GM23338 (cell line): ENCODE data around the gene CACNA1C. TPM values are rescaled to one million over a fixed set of nuclear protein-coding genes. Genes with fewer than 3 reads are reported as not detected.
A peak's percentile ranks its signal among the peaks of the same experiment; 100 is the strongest.

ENCODE experiments used
- ATAC-seq: fragments of 200-7000 bp; cut with Tn5 transposase; 3 replicates; pipeline ENCODE4 v1.9.1; 2020
- DNase-seq: peaks from one replicate; pipeline ENCODE4 v3.0.0-alpha.2; 2015; ENCODE audit warnings: low spot score
- H2AFZ ChIP-seq: fragments of 200-600 bp; sonication (generic); 2 replicates; pipeline ENCODE4 v1.8.0; 2016; ENCODE audit warnings: antibody characterized with exemption, mild to moderate bottlenecking, moderate library complexity
- H3F3A ChIP-seq: fragments of 200-600 bp; sonication (generic); replicated peaks from 2 replicates; pipeline ENCODE4 v1.8.0; 2017; ENCODE audit warnings: antibody characterized with exemption, mixed run types, low read depth
- H3K27ac ChIP-seq: fragments of 200-600 bp; sonication (generic); 2 replicates; pipeline ENCODE4 v1.6.1; 2016; ENCODE audit warnings: low read depth
- H3K27me3 ChIP-seq: fragments of 200-600 bp; sonication (generic); 2 replicates; pipeline ENCODE4 v1.8.0; 2016; ENCODE audit warnings: mild to moderate bottlenecking, mixed run types, moderate library complexity; ENCODE audit not compliant: insufficient read depth
- H3K36me3 ChIP-seq: fragments of 200-600 bp; sonication (generic); 2 replicates; pipeline ENCODE4 v1.8.0; 2016; ENCODE audit warnings: mild to moderate bottlenecking; ENCODE audit not compliant: insufficient read depth
- H3K4me1 ChIP-seq: fragments of 200-600 bp; sonication (generic); 2 replicates; pipeline ENCODE4 v1.8.0; 2016; ENCODE audit warnings: mild to moderate bottlenecking, moderate library complexity; ENCODE audit not compliant: insufficient read depth
- H3K4me2 ChIP-seq: fragments of 200-600 bp; sonication (generic); 2 replicates; pipeline ENCODE4 v1.7.1; 2017; ENCODE audit warnings: mixed run types
- H3K4me3 ChIP-seq: fragments of 200-600 bp; sonication (generic); 2 replicates; pipeline ENCODE4 v1.6.1; 2016; ENCODE audit warnings: mixed run types
- H3K79me2 ChIP-seq: fragments of 200-600 bp; sonication (generic); replicated peaks from 2 replicates; pipeline ENCODE4 v1.8.0; 2017; ENCODE audit warnings: mild to moderate bottlenecking; ENCODE audit not compliant: insufficient read depth
- H3K9me2 ChIP-seq: fragments of 200-600 bp; sonication (generic); 2 replicates; pipeline ENCODE4 v1.8.0; 2017; ENCODE audit not compliant: insufficient read depth
- H4K20me1 ChIP-seq: fragments of 200-600 bp; sonication (generic); replicated peaks from 2 replicates; pipeline ENCODE4 v1.8.0; 2017; ENCODE audit warnings: mild to moderate bottlenecking; ENCODE audit not compliant: insufficient read depth
- H3K27ac Mint-ChIP-seq: 2 replicates; pipeline ENCODE4 v1.8.0; 2020; ENCODE audit warnings: inconsistent platforms, mild to moderate bottlenecking, moderate library complexity, mixed read lengths
- H3K27me3 Mint-ChIP-seq: 3 replicates; pipeline ENCODE4 v1.8.0; 2022; ENCODE audit warnings: low read depth, mild to moderate bottlenecking, moderate library complexity, mixed read lengths, inconsistent platforms; ENCODE audit not compliant: insufficient read depth, poor library complexity
- H3K36me3 Mint-ChIP-seq: 3 replicates; pipeline ENCODE4 v1.8.0; 2021; ENCODE audit warnings: low read depth, mild to moderate bottlenecking, inconsistent platforms, moderate library complexity, mixed read lengths
- H3K4me1 Mint-ChIP-seq: 3 replicates; pipeline ENCODE4 v1.8.0; 2020; ENCODE audit warnings: mild to moderate bottlenecking, inconsistent platforms, mixed read lengths
- H3K4me3 Mint-ChIP-seq: 3 replicates; pipeline ENCODE4 v1.8.0; 2021; ENCODE audit warnings: moderate library complexity, mild to moderate bottlenecking, inconsistent platforms, mixed read lengths
- H3K9me3 Mint-ChIP-seq: 3 replicates; pipeline ENCODE4 v1.8.0; 2020; ENCODE audit warnings: moderate library complexity, mild to moderate bottlenecking, inconsistent platforms, mixed read lengths
- CREB1 ChIP-seq: fragments of 250-450 bp; sonication (Bioruptor Pico); IDR thresholded peaks from 2 replicates; pipeline ENCODE4 v1.5.0; 2020; ENCODE audit warnings: low read depth, mild to moderate bottlenecking, moderate library complexity
- EZH2 ChIP-seq: fragments of 200-600 bp; sonication (generic); IDR thresholded peaks from one replicate; pipeline ENCODE4 v1.8.0; 2017; ENCODE audit warnings: antibody characterized with exemption, mild to moderate bottlenecking, low read depth; ENCODE audit not compliant: unreplicated experiment
- EZH2phosphoT487 ChIP-seq: fragments of 200-600 bp; sonication (generic); IDR thresholded peaks from one replicate; pipeline ENCODE4 v1.8.1; 2018; ENCODE audit warnings: antibody characterized with exemption; ENCODE audit not compliant: unreplicated experiment
- POLR2AphosphoS5 ChIP-seq: IDR thresholded peaks from 2 replicates; pipeline ENCODE4 v1.6.1; 2016; ENCODE audit warnings: antibody characterized with exemption, low read depth
- polyA plus RNA-seq: library from polyadenylated mRNA; unstranded; fragments of >200 nt; fragmentation: Nextera tagmentation; extraction: Ambion mirVana; gene quantifications from 2 replicates; pipeline ENCODE4 v1.2.1, GENCODE V29; 2016
- total RNA-seq: library from RNA; depleted of rRNA; stranded (reverse); fragments of >200 nt; shearing (Covaris generic); gene quantifications from 2 replicates; pipeline ENCODE4 v1.2.3, GENCODE V29; 2014
- TF ChIP-seq, protein P1 (sequence below), 2 experiments: fragments of 200-600 bp in 1 of 2; sonication (generic) in 1 of 2; conservative IDR thresholded peaks; 2 replicates each; pipeline versions ENCODE4 v1.5.1 to v1.6.1; 2016 to 2017; ENCODE audit warnings: antibody characterized with exemption in 2 of 2, low read depth in 2 of 2, mild to moderate bottlenecking in 2 of 2, moderate library complexity in 1 of 2

The CACNA1C gene
- total and polyA plus RNA-seq, 2 experiments from 2014 or later = 0.78 to 2.1 TPM

GRCh38 chr12:2583091-2583497 is 530.3 kb downstream of the CACNA1C start:
- Mint-ChIP-seq H3K4me1 (peaks cover 17% of the 10 kb centered on the region), H3K4me3 (no peak overlapping the region), H3K36me3 (no peaks in the 10 kb centered on the region), H3K27me3 (peaks cover 14% of the 10 kb centered on the region), H3K27ac (no peak overlapping the region), H3K9me3 (no peaks in the 10 kb centered on the region; the same call in 2 of the 3 replicates)
- no peaks in the 10 kb centered on the region; the same call in 1 of the 2 replicates for H4K20me1 ChIP-seq
- H3K79me2 ChIP-seq = no peaks in the 10 kb centered on the region
- H3F3A ChIP-seq = no peaks in the 10 kb centered on the region
- H3K4me2 ChIP-seq = no peak overlapping the region; the same call in 1 of the 2 replicates
- H3K9me2 ChIP-seq = no peaks in the 10 kb centered on the region
- TF ChIP-seq CREB1 (CRISPR knock-in tag) = 0 out of 2 replicates have a peak, but pooled peaks have one; percentile 16
- no peak for TF ChIP-seq EZH2phosphoT487
- TF ChIP-seq, protein P1, sequence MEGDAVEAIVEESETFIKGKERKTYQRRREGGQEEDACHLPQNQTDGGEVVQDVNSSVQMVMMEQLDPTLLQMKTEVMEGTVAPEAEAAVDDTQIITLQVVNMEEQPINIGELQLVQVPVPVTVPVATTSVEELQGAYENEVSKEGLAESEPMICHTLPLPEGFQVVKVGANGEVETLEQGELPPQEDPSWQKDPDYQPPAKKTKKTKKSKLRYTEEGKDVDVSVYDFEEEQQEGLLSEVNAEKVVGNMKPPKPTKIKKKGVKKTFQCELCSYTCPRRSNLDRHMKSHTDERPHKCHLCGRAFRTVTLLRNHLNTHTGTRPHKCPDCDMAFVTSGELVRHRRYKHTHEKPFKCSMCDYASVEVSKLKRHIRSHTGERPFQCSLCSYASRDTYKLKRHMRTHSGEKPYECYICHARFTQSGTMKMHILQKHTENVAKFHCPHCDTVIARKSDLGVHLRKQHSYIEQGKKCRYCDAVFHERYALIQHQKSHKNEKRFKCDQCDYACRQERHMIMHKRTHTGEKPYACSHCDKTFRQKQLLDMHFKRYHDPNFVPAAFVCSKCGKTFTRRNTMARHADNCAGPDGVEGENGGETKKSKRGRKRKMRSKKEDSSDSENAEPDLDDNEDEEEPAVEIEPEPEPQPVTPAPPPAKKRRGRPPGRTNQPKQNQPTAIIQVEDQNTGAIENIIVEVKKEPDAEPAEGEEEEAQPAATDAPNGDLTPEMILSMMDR (conservative IDR thresholded peaks at IDR 0.05; ENCODE audit: low read depth in 2 of 2) = peak; percentile 67 to 91
- ATAC-seq (peak; percentile 96), DNase-seq (peak; percentile 83)
- H2AFZ ChIP-seq = peak overlapping the region; percentile 84; the same call in 1 of the 2 replicates
- no peak overlapping the region for H3K4me3 ChIP-seq
- no peak overlapping the region for H3K27ac ChIP-seq
- peaks cover 5% of the 10 kb centered on the region; the same call in 1 of the 2 replicates for H3K4me1 ChIP-seq
- no peaks in the 10 kb centered on the region for H3K36me3 ChIP-seq
- peaks cover 4% of the 10 kb centered on the region; the same call in 1 of the 2 replicates for H3K27me3 ChIP-seq

- Mint-ChIP-seq H3K4me3 (no peak overlapping the region), H3K27ac (no peak overlapping the region), H3K9me3 (no peaks in the 10 kb centered on the region; the same call in 2 of the 3 replicates), H3K27me3 (peaks cover 18% of the 10 kb centered on the region), H3K4me1 (peaks cover 21% of the 10 kb centered on the region), H3K36me3 (no peaks in the 10 kb centered on the region)
- Histone ChIP-seq H3K27me3 (peaks cover 4% of the 10 kb centered on the region; the same call in 1 of the 2 replicates), H3K4me1 (peaks cover 5% of the 10 kb centered on the region; the same call in 1 of the 2 replicates), H4K20me1 (no peaks in the 10 kb centered on the region; the same call in 1 of the 2 replicates), H3K4me2 (no peak overlapping the region), H2AFZ (peak overlapping the region; percentile 84; the same call in 1 of the 2 replicates), H3K36me3 (no peaks in the 10 kb centered on the region), H3F3A (no peaks in the 10 kb centered on the region), H3K79me2 (no peaks in the 10 kb centered on the region), H3K27ac (no peak overlapping the region), H3K9me2 (no peaks in the 10 kb centered on the region), H3K4me3 (no peak overlapping the region)
- no peak for TF ChIP-seq POLR2AphosphoS5
- no peak for TF ChIP-seq EZH2phosphoT487
- TF ChIP-seq EZH2 = no peak
- DNase-seq (no peak), ATAC-seq (no peak)
These were observed 531.0 kb downstream of the CACNA1C start for GRCh38 chr12:2583642-2584401.
